GM18526 (cell line): ENCODE measurements around the gene IL17REL.

Experiments
- POLR2A ChIP-seq: IDR thresholded peaks from 3 replicates; pipeline ENCODE4 v1.6.1; 2011; ENCODE audit not compliant: insufficient read length; ENCODE audit errors: extremely low read depth

IL17REL gene

DNA sequence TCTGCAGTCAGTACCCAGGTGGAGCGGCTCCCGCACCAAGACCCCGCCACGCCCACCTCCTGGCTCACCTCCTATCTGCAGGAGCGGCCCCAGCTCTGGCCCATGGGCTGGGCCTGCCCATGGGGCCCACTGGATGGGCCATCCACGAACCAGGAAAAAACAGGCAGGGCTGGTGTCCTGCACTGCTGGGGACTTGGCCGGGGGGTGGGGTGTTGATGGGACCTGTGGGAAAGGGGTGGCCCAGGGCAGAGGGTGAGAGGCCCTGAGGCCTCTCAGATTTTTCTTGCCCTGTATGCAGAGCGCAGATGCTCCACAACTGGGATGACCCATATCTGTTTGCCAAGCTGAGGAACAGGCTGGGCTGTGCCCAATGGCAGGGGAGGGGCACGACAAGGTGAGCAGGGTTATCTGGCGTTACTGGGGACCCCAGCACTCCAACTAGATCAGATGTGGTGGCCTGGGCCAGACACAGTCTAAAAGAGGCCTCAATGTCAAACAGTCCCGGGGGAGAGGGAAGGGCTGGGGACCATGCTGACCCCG, 54.7 kb downstream of the IL17REL start:
- no peak for TF ChIP-seq POLR2A

DNA sequence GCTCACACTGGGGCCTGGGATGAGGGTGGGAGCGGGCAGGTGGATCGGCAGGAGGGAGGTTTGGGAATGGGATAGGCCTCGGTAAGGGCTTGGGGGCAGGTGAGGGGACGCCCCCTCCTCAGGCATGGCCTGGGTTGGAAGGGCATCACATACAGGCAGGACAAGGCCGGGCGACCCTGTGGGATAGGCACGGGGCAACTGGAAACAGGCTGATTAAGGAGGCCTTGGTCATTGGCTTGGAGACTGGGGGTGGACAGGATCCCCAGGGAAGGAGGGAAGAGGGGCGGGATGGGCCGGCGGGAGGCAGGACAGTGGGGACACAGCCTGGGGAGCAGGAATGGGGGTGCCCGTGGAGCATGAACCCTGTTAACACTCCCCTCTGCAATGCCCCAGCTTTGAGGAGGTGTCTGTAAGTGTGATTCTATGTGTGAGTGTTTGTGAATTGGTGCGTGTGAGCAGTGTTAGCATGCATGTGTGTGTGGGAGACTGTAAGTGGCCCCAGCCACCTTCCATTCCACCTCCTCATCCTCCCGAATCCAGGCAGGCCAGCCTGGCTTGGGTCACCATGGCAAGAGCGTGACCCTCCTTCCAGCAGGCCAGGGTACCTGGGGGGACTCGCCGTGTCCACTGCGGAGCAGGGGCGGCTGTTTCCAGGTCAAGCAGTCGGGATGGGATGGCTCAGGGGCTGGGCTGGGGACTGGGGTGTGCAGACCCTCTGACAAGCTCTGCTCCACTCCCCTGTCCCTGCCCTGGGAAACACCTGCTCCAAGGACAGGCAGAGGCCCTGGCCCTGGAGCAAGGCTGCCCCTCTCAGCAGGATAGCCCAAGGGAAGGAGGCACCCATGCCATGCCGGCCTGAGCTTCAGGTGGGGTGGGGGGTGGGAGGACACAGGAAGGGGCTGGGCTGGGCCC, 55.4 kb downstream of the IL17REL start:
- TF ChIP-seq POLR2A: no peak

GRCh38 chr22:49956418-49956770, 56.2 kb downstream of the IL17REL start:
- no peak for TF ChIP-seq POLR2A

DNA sequence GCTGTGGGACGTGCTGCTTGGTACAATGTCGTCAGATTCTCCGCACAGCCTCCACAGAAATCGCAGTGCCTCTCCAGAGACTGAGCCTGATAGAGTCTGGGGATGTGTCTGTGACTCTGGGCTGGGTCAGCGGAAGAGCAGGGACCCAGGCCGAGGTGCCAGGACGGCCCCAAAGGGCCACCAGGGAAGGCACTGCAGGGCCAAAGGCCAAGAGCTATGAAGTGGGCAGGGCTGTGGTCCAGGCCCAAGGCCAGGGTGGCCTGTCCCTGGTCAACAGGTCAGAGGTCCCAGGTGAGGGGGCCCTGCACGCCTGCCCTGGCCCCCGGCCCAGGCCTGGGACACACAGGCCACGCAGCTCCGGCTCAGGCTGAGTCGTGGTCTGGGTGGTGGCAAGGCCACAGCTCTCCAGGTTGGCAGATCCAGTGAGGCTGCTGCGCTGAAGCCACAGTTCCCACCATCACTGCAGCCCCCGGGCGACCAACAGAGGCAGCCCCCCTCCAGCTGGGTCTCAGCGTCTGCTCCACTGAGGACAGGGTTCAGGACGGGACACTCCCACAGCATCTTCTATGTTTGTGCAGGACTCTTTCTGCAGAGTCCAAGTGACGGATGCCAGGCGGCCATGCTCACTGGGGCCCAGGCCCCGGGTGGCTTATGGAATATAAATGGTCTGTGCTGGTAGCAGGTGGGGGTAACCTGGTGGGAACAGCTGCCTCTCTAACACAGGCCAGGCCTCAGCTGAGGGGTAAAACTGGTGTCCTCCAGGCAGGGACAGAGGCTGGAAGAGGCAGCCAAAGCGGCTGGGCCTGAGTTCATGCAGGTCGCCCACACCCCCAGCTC, 56.8 kb downstream of the IL17REL start:
- TF ChIP-seq POLR2A: no peak

GRCh38 chr22:49954991-49955580, 57.5 kb downstream of the IL17REL start:
- TF ChIP-seq POLR2A: no peak

DNA sequence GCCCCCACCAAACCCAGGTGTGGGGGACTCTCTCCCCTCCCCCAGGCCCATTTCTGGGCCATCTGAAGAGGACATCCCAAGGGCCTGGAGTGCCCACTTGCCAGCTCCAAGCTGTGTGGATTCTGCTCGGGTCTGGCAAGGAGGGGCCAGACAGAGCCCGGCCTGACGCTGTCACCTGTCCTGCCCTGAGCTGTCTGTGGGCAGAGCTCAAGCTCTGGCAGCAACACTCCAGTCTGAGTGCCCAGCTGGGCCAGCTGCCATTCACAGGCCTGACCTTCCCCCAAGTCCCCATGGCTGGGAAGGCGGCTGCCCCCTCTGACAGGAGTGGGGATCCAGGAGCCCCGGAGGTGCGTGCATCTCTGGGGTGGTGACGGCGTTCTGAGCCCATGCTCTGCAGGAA, 58.2 kb downstream of the IL17REL start:
- TF ChIP-seq POLR2A: no peak

DNA sequence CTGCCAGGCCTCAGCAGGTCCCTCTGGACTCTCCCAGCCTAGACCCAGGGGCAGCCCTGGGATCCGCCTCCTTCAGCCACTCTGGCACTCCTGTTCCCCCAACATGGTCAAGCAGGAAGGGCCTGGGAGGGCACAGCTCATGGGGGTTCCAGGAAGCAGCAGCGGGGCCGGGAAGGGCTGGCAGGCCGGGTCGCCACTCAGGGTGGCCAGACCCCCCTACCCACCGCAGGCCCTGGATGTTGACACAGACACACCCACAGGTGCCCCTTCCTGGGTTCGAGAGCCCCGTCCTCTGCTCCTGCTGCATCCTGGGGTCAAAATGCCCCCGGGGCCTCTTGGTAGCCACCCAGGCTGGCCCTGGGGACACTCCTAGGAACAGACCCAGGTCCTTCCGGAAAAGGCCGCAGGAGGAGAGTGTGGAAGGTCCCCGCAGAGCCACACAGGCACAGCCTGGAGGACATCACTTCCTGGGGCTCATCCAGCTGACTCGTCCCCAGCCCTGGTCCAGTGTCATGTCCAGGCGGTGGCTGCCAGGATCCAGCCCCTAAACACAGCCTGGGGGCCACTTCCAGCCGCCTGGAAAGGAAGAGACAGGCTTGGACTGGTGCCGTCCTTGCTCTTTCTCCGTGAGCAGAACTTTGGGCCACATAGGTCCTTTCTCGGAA, 58.8 kb downstream of the IL17REL start:
- TF ChIP-seq POLR2A: no peak

DNA sequence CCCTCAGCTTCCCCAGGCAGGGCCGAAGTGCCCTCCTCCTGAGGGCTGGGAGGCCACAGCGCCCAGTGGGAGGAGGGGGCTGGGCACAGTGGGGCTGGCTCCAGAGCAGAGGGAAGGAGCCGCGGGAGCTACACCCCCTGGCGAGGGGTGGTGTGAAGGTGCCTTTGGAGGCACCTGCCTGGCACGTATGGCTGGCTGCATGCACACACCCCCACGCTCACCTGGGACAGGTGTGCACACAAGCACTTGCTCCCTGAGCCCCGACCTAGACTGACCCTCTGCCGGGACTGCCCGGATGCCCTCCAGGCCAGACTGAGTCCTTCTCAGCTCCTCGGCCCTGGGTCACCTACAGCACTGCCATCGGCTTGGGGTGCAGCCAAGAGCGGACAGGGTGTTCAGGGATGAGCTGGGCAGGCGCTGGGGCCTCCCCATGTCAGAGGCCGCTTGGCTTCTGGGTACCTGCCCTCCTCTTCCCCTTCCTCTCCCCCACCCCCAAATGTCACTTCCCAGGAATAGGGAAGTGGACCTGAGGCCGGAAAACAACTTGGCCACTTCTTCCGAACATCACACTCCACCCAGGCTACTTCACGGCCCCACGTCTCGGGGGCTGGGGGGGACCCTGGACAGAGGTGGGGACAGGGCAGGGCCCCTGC, 59.4 kb downstream of the IL17REL start:
- TF ChIP-seq POLR2A: no peak

DNA sequence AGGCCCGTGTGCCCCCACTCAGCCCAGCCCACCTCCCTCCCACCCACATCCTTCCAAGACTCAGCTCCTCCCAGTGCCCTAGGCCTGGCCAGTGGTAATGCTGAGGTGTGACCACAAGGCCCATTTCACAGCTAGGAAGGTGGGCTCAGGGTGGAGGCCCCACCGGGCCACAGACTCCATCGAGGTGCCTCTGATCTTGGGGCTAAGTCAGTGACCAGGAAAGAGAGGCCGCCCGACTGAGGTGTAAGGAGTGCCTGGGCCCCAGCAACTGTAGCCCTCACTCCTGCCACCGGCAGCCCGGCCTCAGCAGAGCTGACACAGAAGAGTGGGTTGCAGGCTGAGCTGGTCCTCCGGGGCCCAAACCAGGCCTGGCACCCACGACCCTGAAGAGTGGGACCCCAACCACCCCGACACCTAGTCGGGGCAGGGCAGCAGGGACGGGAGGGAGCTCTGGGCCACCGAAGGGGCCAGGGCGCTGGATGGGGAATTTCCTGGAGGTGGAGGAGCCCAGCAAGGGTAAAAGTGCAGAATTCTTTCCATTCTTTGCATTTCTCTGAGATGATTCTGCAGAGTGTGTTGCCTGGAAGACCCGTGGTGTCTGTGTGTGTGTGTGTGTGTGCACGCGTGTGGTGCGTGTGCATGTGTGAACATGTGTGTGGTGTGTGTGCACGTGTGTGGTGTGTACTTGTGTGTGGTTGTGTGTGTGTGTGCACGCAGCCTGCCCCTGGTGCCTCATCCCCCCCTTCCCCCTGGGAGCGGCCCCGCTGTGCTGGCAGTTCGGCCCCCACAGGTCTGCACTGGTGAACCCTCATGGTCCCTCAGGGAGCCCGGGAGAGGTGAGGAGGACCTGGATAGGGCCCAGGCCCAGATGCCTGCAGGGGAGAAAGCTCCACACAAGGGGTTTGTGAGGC, 60.3 kb downstream of the IL17REL start:
- TF ChIP-seq POLR2A: no peak

GRCh38 chr22:49951678-49951985, 60.9 kb downstream of the IL17REL start:
- TF ChIP-seq POLR2A: no peak

DNA sequence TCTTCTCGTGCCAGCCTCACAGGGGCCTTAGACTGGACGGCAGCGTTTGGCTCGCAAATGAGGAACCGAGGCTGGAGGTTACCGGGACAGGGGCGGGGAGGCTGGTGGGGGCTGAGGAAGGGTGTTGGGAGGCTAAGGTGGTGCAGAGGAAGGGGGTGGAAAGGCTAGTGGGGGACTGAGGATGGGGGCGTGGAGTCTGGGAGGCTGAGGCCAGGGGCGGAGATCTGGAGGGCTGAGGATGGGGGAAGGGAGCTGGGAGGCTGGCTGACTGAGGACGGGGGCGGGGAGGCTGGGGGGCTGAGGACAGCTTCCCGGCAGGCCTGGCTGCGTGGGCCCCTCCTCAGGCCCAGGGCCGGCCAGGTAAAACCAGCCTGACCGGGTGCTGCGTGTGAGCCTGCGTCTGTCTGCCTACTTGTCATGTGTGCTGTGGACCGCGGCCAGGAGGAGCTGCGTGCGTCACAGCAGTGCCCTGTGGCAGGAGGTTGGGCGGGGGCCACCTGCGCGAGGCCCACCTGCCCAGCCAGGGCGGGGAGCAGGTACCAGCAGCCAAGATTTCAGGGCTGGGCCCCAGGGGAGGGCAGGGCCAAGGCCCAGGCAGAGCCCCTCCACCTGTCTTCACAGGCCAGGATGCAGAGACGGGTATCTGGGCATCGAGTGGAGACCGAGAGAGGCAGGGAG, 61.4 kb downstream of the IL17REL start:
- no peak for TF ChIP-seq POLR2A

GRCh38 chr22:49950396-49950994, 62.1 kb downstream of the IL17REL start:
- no peak for TF ChIP-seq POLR2A

DNA sequence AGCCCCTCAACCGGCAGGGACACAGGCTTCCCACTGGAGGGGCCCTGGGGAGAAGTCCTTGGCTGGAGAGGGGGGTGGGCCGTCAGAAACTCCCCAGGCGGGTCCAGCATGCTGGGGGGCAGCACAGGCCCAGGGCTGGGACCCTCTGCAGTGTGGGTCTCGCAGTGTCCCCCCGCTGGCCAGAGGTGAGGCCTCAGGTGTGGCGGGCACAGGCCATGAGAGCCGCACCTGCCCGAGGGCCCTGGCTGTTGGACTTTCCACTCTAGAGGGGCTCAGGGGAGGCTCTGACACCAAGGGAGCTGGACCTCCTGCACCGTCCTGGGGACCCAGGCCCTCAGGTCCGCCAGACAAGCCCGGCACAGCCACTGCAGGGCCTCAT, 62.7 kb downstream of the IL17REL start:
- TF ChIP-seq POLR2A: no peak
